C4-2B (cell line): Measurements from ENCODE around the gene SLC6A1.

Experiments used
- ZFX ChIP-seq: fragments of 450-650 bp; IDR thresholded peaks from 2 replicates; pipeline ENCODE4 v1.6.1; 2017
- TF ChIP-seq, protein P1 (sequence below): fragments of 450-650 bp; conservative IDR thresholded peaks from 2 replicates; pipeline ENCODE4 v1.5.1; 2017; ENCODE audit warnings: mild to moderate bottlenecking

DNA sequence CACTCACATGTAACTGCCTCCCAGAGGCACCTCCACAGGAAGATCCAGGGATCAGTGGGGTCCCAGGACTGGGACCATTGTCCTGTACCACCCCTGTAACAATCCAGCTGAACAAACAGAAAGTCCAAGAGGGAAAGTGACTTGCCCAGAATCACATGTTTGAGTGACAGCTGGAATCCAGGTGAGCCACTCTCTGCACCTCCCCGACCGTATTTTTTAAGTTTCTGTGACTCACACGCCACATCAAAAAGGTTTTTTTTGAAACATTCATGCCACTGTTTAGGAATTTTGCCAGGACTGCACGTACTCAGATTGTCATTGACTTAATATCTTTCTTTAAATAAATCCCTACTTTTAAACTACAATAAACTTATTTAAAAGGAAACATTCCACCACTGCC, 9.8 kb upstream of the SLC6A1 start:
- TF ChIP-seq, protein P1, sequence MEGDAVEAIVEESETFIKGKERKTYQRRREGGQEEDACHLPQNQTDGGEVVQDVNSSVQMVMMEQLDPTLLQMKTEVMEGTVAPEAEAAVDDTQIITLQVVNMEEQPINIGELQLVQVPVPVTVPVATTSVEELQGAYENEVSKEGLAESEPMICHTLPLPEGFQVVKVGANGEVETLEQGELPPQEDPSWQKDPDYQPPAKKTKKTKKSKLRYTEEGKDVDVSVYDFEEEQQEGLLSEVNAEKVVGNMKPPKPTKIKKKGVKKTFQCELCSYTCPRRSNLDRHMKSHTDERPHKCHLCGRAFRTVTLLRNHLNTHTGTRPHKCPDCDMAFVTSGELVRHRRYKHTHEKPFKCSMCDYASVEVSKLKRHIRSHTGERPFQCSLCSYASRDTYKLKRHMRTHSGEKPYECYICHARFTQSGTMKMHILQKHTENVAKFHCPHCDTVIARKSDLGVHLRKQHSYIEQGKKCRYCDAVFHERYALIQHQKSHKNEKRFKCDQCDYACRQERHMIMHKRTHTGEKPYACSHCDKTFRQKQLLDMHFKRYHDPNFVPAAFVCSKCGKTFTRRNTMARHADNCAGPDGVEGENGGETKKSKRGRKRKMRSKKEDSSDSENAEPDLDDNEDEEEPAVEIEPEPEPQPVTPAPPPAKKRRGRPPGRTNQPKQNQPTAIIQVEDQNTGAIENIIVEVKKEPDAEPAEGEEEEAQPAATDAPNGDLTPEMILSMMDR, result no peak
- no peak for TF ChIP-seq ZFX
